ENCODE measurements around the gene PCDHA7.
"Not testable (repeated sequence)": the region's sequence is repeated elsewhere in the genome, so short reads cannot be mapped to it uniquely, and the experiment has no call there.

The PCDHA7 gene, protein sequence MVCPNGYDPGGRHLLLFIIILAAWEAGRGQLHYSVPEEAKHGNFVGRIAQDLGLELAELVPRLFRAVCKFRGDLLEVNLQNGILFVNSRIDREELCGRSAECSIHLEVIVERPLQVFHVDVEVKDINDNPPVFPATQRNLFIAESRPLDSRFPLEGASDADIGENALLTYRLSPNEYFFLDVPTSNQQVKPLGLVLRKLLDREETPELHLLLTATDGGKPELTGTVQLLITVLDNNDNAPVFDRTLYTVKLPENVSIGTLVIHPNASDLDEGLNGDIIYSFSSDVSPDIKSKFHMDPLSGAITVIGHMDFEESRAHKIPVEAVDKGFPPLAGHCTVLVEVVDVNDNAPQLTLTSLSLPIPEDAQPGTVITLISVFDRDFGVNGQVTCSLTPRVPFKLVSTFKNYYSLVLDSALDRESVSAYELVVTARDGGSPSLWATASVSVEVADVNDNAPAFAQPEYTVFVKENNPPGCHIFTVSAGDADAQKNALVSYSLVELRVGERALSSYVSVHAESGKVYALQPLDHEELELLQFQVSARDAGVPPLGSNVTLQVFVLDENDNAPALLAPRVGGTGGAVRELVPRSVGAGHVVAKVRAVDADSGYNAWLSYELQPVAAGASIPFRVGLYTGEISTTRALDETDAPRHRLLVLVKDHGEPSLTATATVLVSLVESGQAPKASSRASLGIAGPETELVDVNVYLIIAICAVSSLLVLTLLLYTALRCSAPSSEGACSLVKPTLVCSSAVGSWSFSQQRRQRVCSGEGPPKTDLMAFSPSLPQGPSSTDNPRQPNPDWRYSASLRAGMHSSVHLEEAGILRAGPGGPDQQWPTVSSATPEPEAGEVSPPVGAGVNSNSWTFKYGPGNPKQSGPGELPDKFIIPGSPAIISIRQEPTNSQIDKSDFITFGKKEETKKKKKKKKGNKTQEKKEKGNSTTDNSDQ

DNA sequence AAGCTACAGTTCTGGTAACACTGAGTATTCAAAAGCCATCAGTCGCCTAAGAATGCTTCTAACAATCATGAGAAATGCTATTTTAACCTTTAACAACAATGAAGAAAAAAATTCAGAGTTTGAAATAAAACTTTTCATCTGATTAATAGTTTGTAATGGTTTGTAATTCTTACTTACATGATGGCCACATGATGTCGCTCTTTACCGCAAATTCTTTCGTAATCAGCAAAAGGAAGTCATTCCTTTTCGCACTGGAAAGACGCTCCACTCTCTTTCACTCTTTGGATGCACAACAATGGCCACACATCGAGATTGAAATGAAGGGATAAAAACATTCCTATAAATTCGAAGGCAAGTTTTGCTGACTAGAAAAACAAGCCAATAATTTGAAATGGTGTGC lies at the start of gene PCDHA7:
PCDHA7 (plus strand) TSS at position 277 of the 400 bp plus-strand sequence; CDS start at position 392, 115 bp downstream.
- DNase-seq (ENCODE audit: low read depth) = no peak

DNA sequence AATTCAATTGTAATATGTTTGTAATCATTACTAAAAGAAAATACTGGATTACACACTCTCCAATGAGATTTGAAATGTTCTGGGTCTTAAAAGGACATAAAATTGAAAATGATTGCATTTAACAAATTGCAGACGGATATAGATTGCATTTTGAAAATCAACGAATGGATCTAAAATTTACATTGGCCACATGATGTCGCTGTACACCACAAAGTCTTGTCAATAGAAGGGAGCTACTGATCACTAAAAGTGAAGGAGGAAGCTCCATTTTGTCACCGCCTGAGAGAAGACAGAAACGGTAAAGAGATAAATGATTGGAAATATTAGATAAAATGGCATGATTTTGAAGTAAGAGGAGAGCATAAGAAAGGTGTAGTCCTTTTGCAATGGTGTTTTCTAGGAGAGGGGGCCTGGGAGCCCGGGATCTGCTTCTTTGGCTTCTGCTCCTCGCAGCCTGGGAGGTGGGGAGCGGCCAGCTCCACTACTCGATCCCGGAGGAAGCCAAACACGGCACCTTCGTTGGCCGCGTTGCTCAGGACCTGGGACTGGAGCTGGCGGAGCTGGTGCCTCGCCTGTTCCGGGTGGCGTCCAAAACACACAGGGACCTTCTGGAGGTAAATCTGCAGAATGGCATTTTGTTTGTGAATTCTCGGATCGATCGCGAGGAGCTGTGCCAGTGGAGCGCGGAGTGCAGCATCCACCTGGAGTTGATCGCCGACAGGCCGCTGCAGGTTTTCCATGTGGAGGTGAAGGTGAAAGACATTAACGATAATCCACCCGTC lies 48.0 kb upstream of the PCDHA7 start, which contains the start of gene PCDHA1:
PCDHA1 (plus strand) TSS at position 236 of the 782 bp plus-strand sequence.
- no peak for DNase-seq (ENCODE audit: low read depth)

DNA sequence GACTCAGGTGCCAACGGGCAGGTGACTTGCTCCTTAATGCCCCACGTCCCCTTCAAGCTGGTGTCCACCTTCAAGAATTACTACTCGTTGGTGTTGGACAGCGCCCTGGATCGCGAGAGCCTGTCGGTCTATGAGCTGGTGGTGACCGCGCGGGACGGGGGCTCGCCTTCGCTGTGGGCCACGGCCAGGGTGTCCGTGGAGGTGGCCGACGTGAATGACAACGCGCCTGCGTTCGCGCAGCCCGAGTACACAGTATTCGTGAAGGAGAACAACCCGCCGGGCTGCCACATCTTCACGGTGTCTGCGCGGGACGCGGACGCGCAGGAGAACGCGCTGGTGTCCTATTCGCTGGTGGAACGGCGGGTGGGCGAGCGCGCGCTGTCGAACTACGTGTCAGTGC lies 46.6 kb upstream of the PCDHA7 start:
- DNase-seq (ENCODE audit: low read depth) = not testable (repeated sequence)

DNA sequence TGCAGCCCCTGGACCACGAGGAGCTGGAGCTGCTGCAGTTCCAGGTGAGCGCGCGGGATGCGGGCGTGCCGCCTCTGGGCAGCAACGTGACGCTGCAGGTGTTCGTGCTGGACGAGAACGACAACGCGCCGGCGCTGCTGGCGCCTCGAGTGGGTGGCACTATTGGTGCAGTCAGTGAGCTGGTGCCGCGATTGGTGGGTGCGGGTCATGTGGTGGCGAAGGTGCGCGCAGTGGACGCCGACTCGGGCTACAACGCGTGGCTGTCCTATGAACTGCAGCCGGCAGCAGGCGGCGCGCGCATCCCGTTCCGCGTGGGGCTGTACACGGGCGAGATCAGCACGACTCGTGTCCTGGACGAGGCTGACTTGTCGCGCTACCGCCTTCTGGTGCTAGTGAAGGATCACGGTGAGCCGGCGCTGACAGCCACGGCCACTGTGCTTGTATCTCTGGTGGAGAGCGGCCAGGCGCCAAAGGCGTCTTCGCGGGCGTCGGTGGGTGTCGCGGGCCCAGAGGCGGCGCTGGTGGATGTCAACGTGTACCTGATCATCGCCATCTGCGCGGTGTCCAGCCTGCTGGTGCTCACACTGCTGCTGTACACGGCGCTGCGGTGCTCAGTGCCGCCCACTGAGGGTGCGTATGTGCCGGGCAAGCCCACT lies 46.1 kb upstream of the PCDHA7 start:
- DNase-seq (ENCODE audit: low read depth) = not testable (repeated sequence)

DNA sequence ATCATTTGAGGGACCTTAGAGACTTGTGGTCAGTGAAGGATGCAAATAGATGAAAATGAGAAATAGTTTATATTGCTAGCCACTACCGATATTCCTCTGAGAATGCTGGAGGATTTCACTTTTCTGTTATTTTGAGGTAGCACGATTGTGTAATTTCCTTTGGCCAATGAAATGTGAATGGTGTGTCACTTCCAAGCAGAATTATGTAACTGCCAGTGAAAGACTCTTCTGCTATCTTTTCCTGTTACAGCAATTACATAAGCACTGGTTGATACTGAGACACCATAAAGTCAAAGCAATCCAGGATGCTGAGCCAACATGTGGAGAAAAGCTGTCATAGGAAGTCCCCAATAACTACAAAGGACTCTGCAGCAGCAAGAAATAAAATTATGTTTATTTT lies 43.0 kb upstream of the PCDHA7 start:
- no peak for DNase-seq (ENCODE audit: low read depth)

DNA sequence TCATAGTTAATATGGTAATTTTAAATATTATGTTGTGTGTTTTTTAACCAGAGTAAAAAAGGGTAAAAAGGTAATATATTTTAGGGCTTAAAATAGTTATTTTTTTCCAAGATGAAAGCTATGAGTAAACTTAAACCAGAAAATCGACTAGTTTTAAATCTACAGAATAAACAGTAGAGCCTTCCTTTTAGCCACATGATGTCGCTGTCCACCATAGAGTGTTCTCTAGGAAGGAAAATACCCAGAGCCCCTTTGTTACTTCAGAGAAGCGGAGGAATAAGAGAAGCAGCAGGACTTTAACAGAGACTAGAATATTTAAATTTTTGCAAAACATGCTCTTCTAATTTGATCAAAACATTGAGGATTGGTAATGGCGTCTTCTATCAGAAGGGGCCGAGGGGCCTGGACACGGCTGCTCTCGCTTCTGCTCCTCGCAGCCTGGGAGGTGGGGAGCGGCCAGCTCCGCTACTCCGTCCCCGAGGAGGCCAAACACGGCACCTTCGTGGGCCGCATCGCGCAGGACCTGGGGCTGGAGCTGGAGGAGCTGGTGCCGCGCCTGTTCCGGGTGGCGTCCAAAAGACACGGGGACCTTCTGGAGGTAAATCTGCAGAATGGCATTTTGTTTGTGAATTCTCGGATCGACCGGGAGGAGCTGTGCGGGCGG lies 39.3 kb upstream of the PCDHA7 start, which contains the start of gene PCDHA2:
PCDHA2 (plus strand) TSS at position 258 of the 664 bp plus-strand sequence.
- DNase-seq (ENCODE audit: low read depth) = no peak

DNA sequence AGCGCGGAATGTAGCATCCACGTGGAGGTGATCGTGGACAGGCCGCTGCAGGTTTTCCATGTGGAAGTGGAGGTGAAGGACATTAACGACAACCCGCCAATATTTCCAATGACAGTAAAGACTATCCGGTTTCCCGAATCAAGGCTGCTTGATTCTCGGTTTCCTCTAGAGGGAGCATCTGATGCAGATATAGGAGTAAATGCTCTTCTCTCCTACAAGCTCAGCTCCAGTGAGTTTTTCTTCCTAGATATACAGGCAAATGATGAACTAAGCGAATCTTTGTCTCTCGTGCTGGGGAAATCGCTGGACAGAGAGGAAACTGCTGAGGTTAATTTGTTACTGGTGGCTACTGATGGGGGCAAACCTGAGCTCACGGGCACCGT lies 38.8 kb upstream of the PCDHA7 start:
- no peak for DNase-seq (ENCODE audit: low read depth)

DNA sequence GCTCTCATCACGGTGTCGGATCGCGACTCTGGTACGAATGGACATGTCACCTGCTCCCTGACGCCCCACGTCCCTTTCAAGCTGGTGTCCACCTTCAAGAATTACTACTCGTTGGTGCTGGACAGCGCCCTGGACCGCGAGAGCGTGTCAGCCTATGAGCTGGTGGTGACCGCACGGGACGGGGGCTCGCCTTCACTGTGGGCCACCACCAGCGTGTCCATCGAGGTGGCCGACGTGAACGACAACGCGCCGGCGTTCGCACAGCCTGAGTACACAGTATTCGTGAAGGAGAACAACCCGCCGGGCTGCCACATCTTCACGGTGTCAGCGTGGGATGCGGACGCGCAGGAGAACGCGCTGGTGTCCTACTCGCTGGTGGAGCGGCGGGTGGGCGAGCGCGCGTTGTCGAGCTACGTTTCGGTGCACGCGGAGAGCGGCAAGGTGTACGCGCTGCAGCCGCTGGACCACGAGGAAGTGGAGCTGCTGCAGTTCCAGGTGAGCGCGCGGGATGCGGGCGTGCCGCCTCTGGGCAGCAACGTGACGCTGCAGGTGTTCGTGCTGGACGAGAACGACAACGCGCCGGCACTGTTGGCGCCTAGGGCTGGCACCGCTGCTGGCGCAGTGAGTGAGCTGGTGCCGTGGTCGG lies 37.9 kb upstream of the PCDHA7 start:
- DNase-seq (ENCODE audit: low read depth) = not testable (repeated sequence)

DNA sequence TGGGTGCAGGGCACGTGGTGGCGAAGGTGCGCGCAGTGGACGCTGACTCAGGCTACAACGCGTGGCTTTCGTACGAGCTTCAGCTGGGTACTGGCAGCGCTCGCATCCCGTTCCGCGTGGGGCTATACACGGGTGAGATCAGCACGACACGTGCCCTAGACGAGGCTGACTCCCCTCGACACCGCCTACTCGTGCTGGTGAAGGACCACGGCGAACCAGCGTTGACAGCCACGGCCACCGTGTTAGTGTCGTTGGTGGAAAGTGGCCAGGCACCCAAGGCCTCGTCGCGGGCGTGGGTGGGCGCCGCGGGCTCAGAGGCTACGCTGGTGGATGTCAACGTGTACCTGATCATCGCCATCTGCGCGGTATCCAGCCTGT lies 37.4 kb upstream of the PCDHA7 start:
- DNase-seq (ENCODE audit: low read depth) = no peak

DNA sequence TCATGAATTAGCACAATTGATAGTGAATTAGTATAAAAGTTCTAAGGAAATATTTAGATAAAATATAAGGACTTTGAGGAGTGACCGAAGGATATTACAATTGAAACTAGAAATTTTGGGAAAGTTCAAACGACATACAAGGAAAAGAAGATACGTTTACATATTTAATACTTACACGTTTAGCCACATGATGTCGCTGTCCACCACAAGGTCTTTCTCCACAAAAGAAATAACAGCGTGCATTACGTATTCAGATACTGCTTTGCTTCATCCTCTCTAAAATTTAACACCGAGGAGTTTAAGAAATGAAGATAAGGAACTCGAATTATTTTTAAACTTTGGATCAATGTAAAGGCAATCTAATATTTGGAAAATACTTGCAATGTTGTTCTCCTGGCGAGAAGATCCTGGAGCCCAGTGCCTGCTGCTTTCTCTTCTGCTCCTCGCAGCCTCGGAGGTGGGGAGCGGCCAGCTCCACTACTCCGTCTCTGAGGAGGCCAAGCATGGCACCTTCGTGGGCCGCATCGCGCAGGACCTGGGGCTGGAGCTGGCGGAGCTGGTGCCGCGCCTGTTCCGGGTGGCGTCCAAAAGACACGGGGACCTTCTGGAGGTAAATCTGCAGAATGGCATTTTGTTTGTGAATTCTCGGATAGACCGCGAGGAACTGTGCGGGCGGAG lies 33.1 kb upstream of the PCDHA7 start, which contains the start of gene PCDHA3:
PCDHA3 (plus strand) TSS at position 242 of the 678 bp plus-strand sequence.
- peak; percentile 8 for DNase-seq (ENCODE audit: low read depth)

DNA sequence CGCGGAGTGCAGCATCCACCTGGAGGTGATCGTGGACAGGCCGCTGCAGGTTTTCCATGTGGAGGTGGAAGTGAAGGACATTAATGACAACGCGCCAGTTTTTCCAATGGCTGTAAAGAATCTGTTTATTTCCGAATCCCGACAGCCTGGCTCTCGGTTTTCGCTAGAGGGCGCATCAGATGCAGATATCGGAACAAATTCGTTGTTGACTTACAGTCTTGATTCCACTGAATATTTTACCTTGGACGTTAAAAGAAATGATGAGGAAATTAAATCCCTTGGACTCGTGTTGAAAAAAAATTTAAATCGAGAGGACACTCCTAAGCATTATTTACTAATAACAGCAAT lies 32.6 kb upstream of the PCDHA7 start:
- DNase-seq (ENCODE audit: low read depth) = no peak

DNA sequence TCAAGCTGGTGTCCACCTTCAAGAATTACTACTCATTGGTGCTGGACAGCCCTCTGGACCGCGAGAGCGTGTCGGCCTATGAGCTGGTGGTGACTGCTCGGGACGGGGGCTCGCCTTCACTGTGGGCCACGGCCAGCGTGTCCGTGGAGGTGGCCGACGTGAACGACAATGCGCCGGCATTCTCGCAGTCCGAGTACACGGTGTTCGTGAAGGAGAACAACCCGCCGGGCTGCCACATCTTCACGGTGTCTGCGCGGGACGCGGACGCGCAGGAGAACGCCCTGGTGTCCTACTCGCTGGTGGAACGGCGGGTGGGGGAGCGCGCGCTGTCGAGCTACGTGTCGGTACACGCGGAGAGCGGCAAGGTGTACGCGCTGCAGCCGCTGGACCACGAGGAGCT lies 31.7 kb upstream of the PCDHA7 start:
- DNase-seq (ENCODE audit: low read depth) = not testable (repeated sequence)

DNA sequence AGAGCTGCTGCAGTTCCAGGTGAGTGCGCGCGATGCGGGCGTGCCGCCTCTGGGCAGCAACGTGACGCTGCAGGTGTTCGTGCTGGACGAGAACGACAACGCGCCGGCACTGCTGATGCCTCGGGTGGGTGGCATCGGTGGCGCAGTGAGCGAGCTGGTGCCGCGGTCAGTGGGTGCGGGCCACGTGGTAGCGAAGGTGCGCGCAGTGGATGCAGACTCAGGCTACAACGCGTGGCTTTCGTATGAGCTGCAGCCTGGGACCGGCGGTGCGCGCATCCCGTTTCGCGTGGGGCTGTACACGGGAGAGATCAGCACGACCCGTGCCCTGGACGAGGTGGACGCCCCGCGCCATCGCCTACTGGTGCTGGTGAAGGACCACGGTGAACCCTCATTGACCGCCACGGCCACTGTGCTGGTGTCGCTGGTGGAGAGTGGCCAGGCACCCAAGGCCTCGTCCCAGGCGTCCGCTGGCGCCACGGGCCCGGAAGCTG lies 31.2 kb upstream of the PCDHA7 start:
- DNase-seq (ENCODE audit: low read depth) = no peak

DNA sequence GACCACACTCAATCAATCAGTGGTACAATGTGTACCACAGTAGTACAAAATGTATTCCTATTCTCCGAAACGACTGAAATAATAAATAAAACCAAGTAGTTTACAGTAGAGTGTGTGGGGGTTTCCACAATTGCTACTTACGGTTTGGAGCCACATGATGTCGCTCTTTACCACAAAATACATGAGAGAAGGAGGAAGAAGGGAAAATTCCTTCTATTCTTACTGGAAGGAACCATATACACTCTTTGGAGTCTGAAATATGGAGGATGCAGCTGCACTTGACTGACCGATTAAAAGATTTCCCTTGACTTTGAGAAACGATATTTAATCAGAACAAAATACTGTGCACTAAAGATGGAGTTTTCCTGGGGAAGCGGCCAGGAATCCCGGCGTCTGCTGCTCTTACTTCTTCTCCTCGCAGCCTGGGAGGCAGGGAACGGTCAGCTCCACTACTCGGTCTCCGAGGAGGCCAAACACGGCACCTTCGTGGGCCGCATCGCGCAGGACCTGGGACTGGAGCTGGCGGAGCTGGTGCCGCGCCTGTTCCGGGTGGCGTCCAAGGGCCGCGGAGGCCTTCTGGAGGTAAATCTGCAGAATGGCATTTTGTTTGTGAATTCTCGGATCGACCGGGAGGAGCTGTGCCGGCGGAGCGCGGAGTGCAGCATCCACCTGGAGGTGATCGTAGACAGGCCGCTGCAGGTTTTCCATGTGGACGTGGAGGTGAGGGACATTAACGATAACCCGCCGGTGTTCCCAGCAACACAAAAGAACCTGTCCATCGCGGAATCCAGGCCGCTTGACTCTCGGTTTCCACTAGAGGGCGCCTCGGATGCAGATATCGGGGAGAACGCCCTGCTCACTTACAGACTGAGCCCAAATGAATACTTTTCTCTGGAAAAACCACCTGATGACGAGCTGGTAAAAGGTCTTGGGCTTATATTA lies 27.0 kb upstream of the PCDHA7 start, which contains the start of gene PCDHA4:
PCDHA4 (plus strand) TSS at position 235 of the 942 bp plus-strand sequence.
- DNase-seq (ENCODE audit: low read depth) = no peak

DNA sequence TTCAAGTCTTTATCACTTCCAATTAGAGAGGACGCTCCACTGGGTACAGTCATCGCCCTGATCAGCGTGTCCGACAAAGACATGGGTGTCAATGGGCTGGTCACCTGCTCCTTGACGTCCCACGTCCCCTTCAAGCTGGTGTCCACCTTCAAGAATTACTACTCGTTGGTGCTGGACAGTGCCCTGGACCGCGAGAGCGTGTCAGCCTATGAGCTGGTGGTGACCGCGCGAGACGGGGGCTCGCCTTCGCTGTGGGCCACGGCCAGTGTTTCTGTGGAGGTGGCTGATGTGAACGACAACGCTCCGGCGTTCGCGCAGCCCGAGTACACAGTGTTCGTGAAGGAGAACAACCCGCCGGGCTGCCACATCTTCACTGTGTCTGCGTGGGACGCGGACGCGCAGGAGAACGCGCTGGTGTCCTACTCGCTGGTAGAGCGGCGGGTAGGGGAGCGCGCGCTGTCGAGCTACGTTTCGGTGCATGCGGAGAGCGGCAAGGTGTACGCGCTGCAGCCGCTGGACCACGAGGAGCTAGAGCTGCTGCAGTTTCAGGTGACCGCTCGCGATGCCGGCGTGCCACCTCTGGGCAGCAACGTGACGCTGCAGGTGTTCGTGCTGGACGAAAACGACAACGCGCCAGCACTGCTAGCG lies 25.7 kb upstream of the PCDHA7 start:
- DNase-seq (ENCODE audit: low read depth) = not testable (repeated sequence)

DNA sequence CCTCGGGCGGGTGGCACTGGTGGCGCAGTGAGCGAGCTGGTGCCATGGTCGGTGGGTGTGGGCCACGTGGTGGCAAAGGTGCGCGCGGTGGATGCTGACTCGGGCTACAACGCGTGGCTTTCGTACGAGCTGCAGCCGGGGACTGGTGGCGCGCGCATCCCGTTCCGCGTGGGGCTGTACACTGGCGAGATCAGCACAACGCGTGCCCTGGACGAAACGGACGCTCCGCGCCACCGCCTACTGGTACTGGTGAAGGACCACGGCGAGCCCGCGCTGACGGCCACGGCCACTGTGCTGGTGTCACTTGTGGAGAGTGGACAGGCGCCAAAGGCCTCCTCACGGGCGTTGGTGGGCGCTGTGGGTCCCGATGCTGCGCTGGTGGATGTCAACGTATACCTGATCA lies 25.2 kb upstream of the PCDHA7 start:
- DNase-seq (ENCODE audit: low read depth) = no peak

DNA sequence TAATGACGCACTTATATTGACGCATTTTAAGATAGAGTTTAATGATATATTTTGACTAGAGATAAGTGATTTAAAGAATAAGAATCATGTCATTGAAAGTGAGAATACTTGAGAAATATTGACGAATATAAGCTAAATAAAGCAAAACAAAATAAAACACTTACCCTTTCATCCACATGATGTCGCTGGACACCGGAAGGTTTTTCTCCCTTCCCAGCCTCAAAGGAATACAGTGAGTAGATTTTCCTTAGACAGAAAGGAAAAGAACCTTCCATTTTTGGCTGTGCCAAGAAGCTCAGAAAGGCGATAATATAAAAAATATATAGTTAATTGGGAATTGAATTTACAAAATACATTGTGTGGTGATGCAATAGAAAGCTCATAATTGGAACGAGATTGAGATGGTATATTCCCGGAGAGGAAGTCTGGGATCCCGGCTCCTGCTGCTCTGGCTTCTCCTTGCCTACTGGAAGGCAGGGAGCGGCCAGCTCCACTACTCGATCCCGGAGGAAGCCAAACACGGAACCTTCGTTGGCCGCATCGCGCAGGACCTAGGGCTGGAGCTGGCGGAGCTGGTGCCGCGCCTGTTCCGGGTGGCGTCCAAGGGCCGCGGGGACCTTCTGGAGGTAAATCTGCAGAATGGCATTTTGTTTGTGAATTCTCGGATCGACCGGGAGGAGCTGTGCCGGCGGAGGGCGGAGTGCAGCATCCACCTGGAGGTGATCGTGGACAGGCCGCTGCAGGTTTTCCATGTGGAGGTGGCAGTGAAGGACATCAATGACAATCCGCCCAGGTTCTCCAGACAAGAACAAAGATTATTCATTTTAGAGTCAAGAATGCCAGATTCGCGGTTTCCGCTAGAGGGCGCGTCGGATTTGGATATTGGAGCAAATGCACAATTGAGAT lies 12.4 kb upstream of the PCDHA7 start, which contains the start of gene PCDHA5:
PCDHA5 (plus strand) TSS at position 239 of the 906 bp plus-strand sequence.
- no peak for DNase-seq (ENCODE audit: low read depth)

Data from stromal cell of bone marrow (primary cell).